Fibroblast of pulmonary artery (primary cell): ENCODE data around the gene HJURP.

ENCODE experiments used
- DNase-seq: peaks from one replicate; pipeline ENCODE4 v3.0.0-alpha.2; 2010; ENCODE audit warnings: low read depth
- H3K4me3 ChIP-seq: replicated peaks from 2 replicates; pipeline ENCODE4 v1.5.1; 2011; ENCODE audit warnings: low read depth, mild to moderate bottlenecking, control low read depth, low read length, moderate library complexity
- TF ChIP-seq, protein P1 (sequence below): IDR thresholded peaks from 2 replicates; pipeline ENCODE4 v1.5.1; 2011; ENCODE audit warnings: mild to moderate bottlenecking, control low read depth, low read length, inconsistent platforms; ENCODE audit errors: missing control alignments

The HJURP gene

DNA sequence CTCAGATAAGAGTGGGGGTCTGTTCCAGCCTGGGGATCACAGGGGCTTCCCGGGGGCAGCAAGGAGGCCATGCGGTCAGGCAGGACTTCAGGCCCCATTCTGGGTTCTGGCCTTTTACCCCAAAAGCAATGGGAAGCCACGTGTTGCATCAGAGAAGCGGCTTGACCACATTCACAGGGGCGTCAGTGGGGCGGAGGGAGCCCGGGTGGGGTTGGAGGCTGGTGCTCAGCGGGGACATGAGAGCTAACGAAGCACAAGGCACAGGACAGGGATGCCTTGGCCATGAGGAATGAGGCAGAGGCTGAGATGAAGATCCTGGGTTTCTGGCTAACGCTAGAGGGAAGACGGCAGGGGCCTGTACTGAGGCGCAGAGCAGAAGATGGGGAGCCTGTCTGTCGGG, 6.1 kb downstream of the HJURP start:
- DNase-seq: no peak
- H3K4me3 ChIP-seq: no peak overlapping the region
- TF ChIP-seq, protein P1, sequence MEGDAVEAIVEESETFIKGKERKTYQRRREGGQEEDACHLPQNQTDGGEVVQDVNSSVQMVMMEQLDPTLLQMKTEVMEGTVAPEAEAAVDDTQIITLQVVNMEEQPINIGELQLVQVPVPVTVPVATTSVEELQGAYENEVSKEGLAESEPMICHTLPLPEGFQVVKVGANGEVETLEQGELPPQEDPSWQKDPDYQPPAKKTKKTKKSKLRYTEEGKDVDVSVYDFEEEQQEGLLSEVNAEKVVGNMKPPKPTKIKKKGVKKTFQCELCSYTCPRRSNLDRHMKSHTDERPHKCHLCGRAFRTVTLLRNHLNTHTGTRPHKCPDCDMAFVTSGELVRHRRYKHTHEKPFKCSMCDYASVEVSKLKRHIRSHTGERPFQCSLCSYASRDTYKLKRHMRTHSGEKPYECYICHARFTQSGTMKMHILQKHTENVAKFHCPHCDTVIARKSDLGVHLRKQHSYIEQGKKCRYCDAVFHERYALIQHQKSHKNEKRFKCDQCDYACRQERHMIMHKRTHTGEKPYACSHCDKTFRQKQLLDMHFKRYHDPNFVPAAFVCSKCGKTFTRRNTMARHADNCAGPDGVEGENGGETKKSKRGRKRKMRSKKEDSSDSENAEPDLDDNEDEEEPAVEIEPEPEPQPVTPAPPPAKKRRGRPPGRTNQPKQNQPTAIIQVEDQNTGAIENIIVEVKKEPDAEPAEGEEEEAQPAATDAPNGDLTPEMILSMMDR: no peak

DNA sequence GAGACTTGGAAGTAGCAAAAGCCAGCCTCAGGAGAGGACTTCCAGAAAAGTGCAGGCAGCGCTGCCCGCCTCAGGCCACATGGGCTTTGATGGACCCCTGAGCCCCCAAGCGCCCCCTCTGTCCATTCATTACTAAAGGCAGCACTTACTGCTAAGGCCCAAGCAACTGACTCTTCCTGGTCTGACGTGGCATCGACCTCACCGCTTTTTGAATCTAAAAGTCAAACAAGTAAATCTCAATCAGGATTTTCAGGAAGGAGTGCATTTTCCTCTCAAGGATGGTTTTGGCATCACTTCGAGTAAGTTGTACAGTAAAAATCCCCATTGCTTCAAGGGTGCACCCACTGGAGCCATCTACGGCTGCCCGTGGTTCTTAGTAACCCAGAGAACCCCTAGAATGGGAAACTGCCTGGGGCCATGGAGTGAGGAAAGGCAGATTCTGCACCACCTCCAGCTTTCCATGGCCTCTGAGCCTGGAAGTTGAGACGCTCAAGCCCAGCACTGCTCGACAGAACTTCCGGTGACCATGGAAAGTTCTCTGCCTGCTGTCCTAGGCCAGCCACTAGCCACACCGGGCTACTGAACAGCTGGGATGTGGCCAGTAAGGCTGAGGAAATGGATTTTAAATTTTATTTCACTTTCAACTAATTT, 7.0 kb downstream of the HJURP start:
- DNase-seq: no peak
- TF ChIP-seq, protein P1: no peak
- no peak overlapping the region for H3K4me3 ChIP-seq

DNA sequence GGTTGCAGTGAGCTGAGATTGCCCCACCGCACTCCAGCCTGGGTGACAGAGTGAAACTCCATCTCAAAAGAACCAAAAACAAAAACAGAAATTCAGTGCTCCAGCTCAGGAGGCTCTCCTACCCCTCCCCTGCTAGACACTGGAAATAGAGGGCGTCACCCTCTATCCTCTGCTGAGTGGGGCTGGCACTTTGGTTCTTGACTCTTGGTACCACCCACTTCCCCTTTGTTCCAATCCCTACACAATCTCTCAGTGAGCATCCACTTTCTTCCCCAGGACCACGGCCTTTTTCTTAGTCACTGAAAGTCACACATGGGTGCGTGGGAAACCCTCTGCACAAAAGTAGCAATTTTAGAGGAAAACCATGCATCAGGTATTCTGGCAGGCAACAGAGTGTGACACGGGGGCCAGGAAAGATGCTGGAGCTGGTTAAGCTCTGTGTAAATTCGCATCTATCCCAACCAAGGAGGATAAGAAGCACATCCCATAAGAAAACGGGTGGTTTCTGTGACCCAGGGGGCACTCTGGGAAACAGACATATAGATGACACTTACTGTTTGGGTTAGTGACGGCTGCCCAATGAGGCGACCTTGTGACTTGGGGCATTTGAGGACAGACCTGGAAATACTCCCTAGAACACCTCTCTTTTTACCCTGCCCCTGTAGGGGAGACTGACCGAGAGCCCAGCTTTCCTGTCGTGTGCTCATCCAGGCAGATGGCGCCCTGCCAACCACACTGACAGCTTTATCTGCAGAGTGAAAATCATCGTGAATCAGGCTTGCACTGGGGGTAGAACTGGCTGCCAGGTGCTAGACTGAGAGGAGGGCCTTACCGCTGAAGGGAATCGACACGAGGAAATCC, 7.7 kb downstream of the HJURP start:
- TF ChIP-seq, protein P1: no peak
- no peak overlapping the region for H3K4me3 ChIP-seq
- no peak for DNase-seq

DNA sequence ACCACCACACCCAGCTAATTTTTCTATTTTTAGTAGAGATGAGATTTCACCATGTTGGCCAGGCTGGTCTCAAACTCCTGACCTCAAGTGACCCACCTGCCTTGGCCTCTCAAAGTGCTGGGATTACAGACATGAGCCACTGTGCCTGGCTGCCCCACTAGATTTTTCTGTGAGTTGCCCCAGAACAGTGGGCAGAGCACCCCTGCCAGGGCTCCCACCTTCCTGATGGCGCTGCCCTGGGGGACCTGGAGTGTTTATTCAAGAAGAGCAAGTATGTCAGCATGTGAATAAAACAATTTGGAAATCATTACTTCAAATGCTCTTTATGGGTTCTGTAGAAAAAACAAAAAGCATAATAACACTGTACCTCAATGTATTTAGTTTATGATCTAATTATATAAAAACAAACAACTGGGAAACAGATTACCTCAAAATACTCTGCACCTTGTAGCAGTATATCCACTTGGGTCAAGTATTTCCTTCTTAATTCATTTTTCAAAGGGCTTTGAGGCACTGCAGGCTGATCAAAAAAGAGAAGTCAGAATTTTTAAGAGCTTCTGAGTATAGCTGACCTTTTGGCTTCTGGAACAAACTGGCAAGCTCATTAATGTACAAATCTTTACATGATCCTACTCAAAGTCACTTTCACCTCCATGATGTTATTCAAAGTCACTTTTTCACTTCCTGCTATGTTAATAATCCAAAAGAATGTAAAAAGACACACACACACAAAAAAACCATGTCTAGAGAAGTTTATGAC, 8.9 kb downstream of the HJURP start:
- DNase-seq: no peak
- H3K4me3 ChIP-seq: no peak overlapping the region
- TF ChIP-seq, protein P1: no peak

DNA sequence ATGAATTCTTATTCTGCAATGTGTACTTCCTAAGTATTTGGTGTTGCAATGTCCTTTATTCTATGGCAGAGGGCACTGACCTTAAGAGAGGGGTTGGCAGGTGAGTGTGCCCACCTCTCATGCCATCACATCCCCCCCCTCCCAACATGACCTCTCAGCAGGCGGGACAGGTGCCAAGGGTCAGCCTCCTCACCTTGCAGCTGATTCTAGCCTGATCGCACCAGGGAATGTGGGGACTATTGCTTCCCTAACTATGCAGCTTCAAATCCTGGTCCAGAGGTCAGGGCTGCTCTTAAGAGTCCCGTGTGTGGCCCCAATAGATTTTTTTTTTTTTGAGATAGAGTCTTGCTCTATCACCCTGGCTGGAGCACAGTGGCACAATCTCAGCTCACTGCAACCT, 9.5 kb downstream of the HJURP start:
- no peak for DNase-seq
- TF ChIP-seq, protein P1: no peak
- no peak overlapping the region for H3K4me3 ChIP-seq

DNA sequence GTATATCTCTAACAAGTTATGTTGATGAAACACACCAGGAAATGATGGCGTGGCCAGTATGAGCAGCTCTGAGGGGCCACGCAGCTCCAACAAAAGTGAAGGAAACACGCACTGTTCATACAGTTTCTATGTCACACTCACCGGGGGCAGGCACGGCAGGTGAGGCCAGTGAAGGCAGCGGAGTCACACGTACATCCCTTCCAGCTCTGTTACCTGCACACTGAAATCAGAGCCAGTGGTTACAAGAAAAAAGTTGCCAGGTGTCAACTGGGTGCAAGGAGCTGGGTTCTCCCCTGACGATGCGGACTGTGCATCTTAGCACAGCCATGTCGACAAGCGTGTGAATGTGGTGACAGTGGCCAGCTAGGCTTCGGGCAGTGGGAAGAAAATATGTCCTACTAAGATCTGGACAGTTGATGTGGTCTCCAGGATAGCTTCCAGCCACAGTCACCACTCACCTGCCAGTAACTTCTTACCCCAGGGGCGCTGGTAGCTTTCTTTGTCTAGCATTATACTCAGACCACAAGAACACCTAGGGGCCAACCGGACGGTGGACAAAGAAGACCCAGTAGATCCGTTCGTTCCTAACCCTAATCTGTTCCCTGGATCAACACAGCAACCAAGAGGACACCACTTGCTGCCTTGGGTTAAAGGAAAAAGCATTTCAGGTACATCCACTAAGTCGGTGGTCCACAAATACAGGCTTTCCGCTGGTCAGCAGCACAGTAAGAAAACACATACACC, 10.1 kb downstream of the HJURP start:
- TF ChIP-seq, protein P1: no peak
- H3K4me3 ChIP-seq: no peak overlapping the region
- DNase-seq: no peak
